Upper lobe of left lung (tissue), 4 donors: ENCODE data around the gene TMEM131L.

Experiments used
- CTCF ChIP-seq, 6 experiments: fragments of 450-650 bp in 4 of 6; fragments of 200-600 bp in 2 of 6; sonication (generic) in 2 of 6; IDR thresholded peaks; one replicate each; pipeline ENCODE4 v1.5.1; 2016 to 2019; ENCODE audit warnings: antibody characterized with exemption in 6 of 6
- POLR2A ChIP-seq, 4 donors: fragments of 450-650 bp; IDR thresholded peaks; one replicate each; pipeline ENCODE4 v1.5.1; 2016 to 2017; ENCODE audit warnings: antibody characterized with exemption in 4 of 4, mild to moderate bottlenecking in 2 of 4
- POLR2AphosphoS5 ChIP-seq, 2 donors: sonication (generic); formaldehyde crosslinking; IDR thresholded peaks; one replicate each; pipeline ENCODE4 v1.5.1; 2017; ENCODE audit warnings: antibody characterized with exemption in 2 of 2

DNA sequence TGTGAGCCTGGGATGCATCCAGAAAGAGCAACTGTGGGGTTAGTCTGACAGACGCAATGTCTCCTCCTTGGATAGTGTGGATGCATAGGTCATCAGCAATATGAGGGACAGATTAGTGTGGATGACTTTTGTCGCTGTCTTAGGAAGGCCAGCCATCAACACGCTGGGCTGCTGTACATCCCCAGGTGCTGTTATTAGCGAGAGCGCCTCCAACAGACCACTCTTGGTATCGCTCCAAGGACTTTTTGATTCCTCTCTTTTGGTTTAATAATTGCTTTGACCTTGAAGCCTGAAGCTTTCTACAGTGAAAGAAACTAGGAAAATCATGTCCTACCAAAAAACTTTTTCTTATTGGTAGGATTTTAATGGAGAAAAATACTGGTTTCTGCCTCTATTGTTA is 76.7 kb downstream of the TMEM131L start:
- TF ChIP-seq CTCF (IDR thresholded peaks at IDR 0.05) (no peak), POLR2AphosphoS5 (IDR thresholded peaks at IDR 0.05) (no peak), POLR2A (IDR thresholded peaks at IDR 0.05) (no peak)
